Activated T-cell treated with anti-CD3 and anti-CD28 coated beads, Interleukin-2, amount 50 U/mL, for 24 hours (primary cell): ENCODE measurements around the gene RAD50.
A peak's percentile ranks its signal among the peaks of the same experiment; 100 is the strongest.

Source experiments
- DNase-seq: peaks from one replicate; pipeline ENCODE4 v3.0.0-alpha.2; 2020
- H3K27ac Mint-ChIP-seq: 2 replicates; pipeline ENCODE4 v1.8.0; 2020; ENCODE audit warnings: mild to moderate bottlenecking, mixed read lengths
- H3K27me3 Mint-ChIP-seq: 2 replicates; pipeline ENCODE4 v1.8.0; 2020; ENCODE audit warnings: mixed read lengths
- H3K36me3 Mint-ChIP-seq: 2 replicates; pipeline ENCODE4 v1.8.0; 2020; ENCODE audit warnings: low read depth, mixed read lengths
- H3K4me1 Mint-ChIP-seq: 2 replicates; pipeline ENCODE4 v1.8.0; 2020; ENCODE audit warnings: low read depth, mixed read lengths
- H3K4me3 Mint-ChIP-seq: 2 replicates; pipeline ENCODE4 v1.8.0; 2020; ENCODE audit warnings: mild to moderate bottlenecking, moderate library complexity, mixed read lengths
- H3K9me3 Mint-ChIP-seq: 2 replicates; pipeline ENCODE4 v1.8.0; 2020; ENCODE audit warnings: mixed read lengths

Gene RAD50

DNA sequence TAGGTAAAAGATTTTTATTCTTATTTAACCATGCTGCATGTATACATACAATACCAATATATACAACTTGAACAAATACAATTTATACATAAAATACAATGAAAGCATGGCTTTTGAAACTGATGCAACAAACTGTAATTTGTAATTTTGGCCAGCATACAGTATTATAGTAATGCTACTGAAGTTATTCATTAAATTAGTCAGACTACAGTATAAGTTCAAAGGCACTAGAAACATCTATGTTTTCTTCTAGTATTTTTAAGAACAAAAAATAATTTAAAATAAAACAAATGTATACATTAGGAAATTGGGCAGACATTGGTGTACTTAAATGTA lies 135.8 kb downstream of the RAD50 start:
- no peaks in the 10 kb centered on the region for H3K9me3 Mint-ChIP-seq

More for the DNA sequence above, 135.8 kb downstream of the RAD50 start:
- H3K36me3 Mint-ChIP-seq: peaks cover 24% of the 10 kb centered on the region
- no peak overlapping the region for H3K4me3 Mint-ChIP-seq
- DNase-seq: no peak
- peak overlapping the region; percentile 52 for H3K27ac Mint-ChIP-seq
- H3K4me1 Mint-ChIP-seq: peaks cover 26% of the 10 kb centered on the region
- H3K27me3 Mint-ChIP-seq: no peaks in the 10 kb centered on the region
